Endothelial cell (in vitro differentiated cells): ENCODE data around the gene LY86. TPM values are rescaled to one million over a fixed set of nuclear protein-coding genes. Genes with fewer than 3 reads are reported as not detected.

Experiments
- DNase-seq: peaks from one replicate; pipeline ENCODE4 v3.0.0; 2021; ENCODE audit warnings: low spot score
- H3K27ac Mint-ChIP-seq: one replicate; pipeline ENCODE4 v1.8.0; 2021; ENCODE audit warnings: mixed read lengths, inconsistent platforms; ENCODE audit not compliant: unreplicated experiment
- H3K27me3 Mint-ChIP-seq: one replicate; pipeline ENCODE4 v1.8.0; 2021; ENCODE audit warnings: mild to moderate bottlenecking, moderate library complexity, mixed read lengths, inconsistent platforms; ENCODE audit not compliant: unreplicated experiment
- H3K36me3 Mint-ChIP-seq: one replicate; pipeline ENCODE4 v1.8.0; 2021; ENCODE audit warnings: mild to moderate bottlenecking, low read depth, mixed read lengths, inconsistent platforms; ENCODE audit not compliant: unreplicated experiment
- H3K4me1 Mint-ChIP-seq: one replicate; pipeline ENCODE4 v1.8.0; 2021; ENCODE audit warnings: mild to moderate bottlenecking, mixed read lengths, inconsistent platforms; ENCODE audit not compliant: unreplicated experiment
- H3K4me3 Mint-ChIP-seq: one replicate; pipeline ENCODE4 v1.8.0; 2021; ENCODE audit warnings: mild to moderate bottlenecking, mixed read lengths, inconsistent platforms; ENCODE audit not compliant: unreplicated experiment
- H3K9me3 Mint-ChIP-seq: one replicate; pipeline ENCODE4 v1.8.0; 2021; ENCODE audit warnings: mixed read lengths, inconsistent platforms; ENCODE audit not compliant: unreplicated experiment
- total RNA-seq: library from RNA; stranded (reverse); fragmentation: NEBNext Ultra II Directional; extraction: Animal tissue kit (Norgen Biotek cat#: 25700); gene quantifications from one replicate; pipeline ENCODE4 v1.2.1, GENCODE V29; 2021; ENCODE audit not compliant: unreplicated experiment
- TF ChIP-seq, protein P1 (sequence below): fragments of 200-600 bp; sonication (generic); IDR thresholded peaks from one replicate; pipeline ENCODE4 v1.5.0; 2021; ENCODE audit warnings: antibody characterized with exemption; ENCODE audit not compliant: unreplicated experiment

Gene LY86
- total RNA-seq, 1 donor from 2014 or later = not detected

DNA sequence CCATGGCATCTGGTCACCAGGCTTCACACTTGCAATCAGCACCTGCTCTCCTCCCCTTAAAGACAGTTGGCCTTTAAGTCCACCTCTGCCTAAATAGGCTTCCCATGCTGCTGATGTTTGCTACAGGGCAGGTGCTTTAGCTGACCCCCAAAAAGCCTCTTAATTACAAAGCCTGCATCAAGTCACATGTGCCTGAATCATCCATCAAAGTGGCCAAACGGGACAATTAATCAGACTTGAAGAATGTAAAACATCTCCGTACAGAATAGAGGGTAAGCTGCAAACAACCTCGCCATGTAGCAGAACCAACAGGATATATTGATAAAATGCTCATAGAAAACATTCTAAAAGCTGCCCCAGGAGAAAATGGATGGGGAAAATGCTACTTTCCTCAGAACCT is 7.4 kb downstream of the LY86 start:
- Mint-ChIP-seq H3K36me3 (no peaks in the 10 kb centered on the region), H3K27ac (no peak overlapping the region), H3K4me1 (peaks cover 41% of the 10 kb centered on the region), H3K9me3 (no peaks in the 10 kb centered on the region), H3K4me3 (no peak overlapping the region), H3K27me3 (peaks cover 2% of the 10 kb centered on the region)
- DNase-seq = no peak
- TF ChIP-seq, protein P1, sequence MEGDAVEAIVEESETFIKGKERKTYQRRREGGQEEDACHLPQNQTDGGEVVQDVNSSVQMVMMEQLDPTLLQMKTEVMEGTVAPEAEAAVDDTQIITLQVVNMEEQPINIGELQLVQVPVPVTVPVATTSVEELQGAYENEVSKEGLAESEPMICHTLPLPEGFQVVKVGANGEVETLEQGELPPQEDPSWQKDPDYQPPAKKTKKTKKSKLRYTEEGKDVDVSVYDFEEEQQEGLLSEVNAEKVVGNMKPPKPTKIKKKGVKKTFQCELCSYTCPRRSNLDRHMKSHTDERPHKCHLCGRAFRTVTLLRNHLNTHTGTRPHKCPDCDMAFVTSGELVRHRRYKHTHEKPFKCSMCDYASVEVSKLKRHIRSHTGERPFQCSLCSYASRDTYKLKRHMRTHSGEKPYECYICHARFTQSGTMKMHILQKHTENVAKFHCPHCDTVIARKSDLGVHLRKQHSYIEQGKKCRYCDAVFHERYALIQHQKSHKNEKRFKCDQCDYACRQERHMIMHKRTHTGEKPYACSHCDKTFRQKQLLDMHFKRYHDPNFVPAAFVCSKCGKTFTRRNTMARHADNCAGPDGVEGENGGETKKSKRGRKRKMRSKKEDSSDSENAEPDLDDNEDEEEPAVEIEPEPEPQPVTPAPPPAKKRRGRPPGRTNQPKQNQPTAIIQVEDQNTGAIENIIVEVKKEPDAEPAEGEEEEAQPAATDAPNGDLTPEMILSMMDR = no peak

DNA sequence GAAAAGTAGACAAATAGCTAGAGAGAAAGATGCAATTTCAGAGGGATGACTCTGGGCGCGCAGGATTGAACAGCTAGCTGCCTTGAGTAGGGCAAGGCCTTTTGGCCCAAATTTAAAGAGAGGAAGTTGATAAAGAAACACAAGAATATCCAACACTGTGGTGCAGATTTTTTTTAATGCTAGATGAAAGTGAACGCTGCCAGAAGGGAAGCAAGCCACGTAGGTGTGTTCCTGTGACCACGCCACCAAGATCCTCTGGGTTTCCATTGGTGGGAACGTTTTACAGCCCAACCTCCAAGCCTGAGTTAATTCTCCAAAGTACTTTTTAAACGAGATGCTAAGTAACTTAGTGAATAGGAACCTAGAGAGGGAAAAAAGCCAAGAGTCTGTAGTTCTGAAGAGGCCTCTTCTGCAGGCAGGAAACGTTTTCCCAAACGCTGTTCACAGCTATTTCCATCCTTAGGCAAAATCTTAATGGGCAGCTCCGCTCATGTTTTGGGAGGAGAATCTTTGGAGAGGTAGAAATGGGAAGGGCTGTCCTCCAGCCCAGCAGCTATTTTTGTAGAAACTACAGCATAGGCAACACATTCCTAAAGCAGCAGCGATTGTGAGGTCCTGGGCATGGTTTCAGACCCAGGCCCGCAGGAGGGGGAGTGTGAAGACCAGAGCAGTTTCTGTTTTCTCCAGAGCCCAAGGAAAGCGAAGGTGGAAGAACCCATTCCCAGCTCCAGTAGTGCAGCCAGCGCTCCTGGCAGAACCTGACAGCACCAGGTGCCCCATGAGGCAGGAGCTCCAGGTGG is 8.2 kb downstream of the LY86 start:
- Mint-ChIP-seq H3K27ac (no peak overlapping the region), H3K4me1 (peaks cover 38% of the 10 kb centered on the region), H3K27me3 (peaks cover 2% of the 10 kb centered on the region), H3K36me3 (no peaks in the 10 kb centered on the region), H3K9me3 (no peaks in the 10 kb centered on the region), H3K4me3 (no peak overlapping the region)
- TF ChIP-seq, protein P1 = no peak
- DNase-seq = no peak

DNA sequence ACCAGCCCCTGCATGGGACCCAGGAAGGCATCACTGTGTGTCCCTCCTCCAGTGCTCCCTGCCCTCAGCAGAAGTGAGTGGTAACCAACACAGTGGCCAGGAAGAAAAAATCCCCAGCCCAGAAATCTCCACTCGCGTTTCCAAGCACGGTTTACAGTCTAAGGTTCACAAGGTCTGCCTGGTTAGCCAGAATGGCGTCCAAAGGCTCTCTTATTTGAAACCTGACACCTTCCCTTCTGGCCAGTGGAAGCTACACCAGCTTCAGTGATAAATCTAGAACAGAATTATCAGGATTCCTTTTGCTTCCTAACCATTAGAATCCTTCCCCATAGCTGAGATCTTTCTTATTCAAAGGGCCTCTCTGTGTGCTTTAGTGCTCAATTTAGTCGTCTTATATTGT is 9.2 kb downstream of the LY86 start:
- Mint-ChIP-seq H3K36me3 (no peaks in the 10 kb centered on the region), H3K9me3 (no peaks in the 10 kb centered on the region), H3K4me3 (no peak overlapping the region), H3K27me3 (peaks cover 3% of the 10 kb centered on the region), H3K27ac (no peak overlapping the region), H3K4me1 (peaks cover 28% of the 10 kb centered on the region)
- TF ChIP-seq, protein P1 = no peak
- DNase-seq = no peak

DNA sequence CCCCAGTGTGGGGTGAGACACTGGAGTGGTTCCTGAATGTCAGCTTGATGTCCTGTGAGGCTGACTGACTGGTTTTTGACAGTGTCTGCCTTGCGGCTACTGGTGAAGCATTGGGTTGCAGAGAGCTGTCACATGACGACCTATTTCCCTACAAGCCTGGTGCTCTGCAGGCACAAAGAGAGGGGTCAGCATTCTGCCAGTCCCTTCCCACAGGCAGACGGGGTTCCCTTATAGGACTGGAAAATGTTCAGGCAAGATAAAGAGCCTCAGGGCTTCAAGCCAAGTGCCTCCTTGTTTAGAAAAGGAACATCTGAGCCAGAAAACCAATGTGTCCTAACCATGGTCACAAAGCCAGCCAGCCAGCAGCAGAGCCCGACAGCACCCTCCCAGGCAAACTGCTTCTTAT is 11.0 kb downstream of the LY86 start:
- TF ChIP-seq, protein P1 = no peak
- no peak for DNase-seq

DNA sequence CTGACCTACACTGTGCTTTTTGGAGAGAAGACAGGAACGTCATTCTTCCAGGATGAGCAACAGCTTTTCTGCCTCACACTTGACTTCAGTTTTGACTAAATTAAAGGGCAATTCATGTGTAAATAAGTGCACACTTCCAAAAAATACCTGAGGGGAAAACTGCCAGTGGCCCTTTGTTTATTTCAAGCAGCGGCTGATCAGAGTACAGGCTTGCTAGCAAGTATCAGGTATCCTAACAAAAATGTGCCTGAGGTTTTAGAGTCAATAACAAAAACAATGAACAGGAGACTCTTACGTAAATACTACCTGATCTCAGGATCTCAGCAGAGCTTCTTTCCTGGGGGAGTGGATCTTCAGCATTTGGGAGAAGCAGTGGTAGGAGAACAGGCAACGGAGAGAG is 12.4 kb downstream of the LY86 start:
- TF ChIP-seq, protein P1 = no peak
- Mint-ChIP-seq H3K36me3 (no peaks in the 10 kb centered on the region), H3K4me1 (peaks cover 18% of the 10 kb centered on the region), H3K27me3 (peaks cover 3% of the 10 kb centered on the region), H3K27ac (no peak overlapping the region), H3K4me3 (no peak overlapping the region), H3K9me3 (no peaks in the 10 kb centered on the region)
- no peak for DNase-seq

More for the DNA sequence above, 11.0 kb downstream of the LY86 start:
- Mint-ChIP-seq H3K27ac (no peak overlapping the region), H3K27me3 (peaks cover 3% of the 10 kb centered on the region), H3K4me3 (no peak overlapping the region), H3K36me3 (no peaks in the 10 kb centered on the region), H3K4me1 (peaks cover 21% of the 10 kb centered on the region), H3K9me3 (no peaks in the 10 kb centered on the region)
